ENCODE measurements around the gene MT1E.

DNA sequence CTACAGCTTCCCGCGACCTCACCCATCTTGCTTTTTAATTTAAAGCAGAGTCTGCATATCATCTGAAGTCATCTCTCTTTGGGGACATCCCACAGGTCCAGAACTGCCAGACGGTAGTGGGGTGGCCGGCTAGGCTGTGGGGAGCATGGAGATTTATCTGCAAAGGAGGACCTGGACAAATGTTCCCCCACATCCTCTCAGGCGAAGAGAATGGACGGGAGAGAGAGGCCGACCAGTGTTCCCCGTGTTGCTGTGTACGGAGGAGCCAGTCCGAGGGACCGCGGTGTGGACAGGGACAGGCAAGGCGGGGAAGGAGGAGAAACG, 6.2 kb downstream of the MT1E start:
- TF ChIP-seq EGR1 (IDR thresholded peaks at IDR 0.05; ENCODE audit: low read depth) (no peak), EZH2 (IDR thresholded peaks at IDR 0.05) (no peak), POLR2A (IDR thresholded peaks at IDR 0.05; ENCODE audit: borderline replicate concordance, extremely low read depth, insufficient read depth, insufficient read length) (no peak), POLR2AphosphoS5 (IDR thresholded peaks at IDR 0.05; ENCODE audit: low read depth, low read length) (no peak), CEBPB (IDR thresholded peaks at IDR 0.05; ENCODE audit: low read depth) (no peak), SIN3A (IDR thresholded peaks at IDR 0.05; ENCODE audit: low read depth) (no peak), YY1 (IDR thresholded peaks at IDR 0.05; ENCODE audit: extremely low read depth, insufficient replicate concordance, low read depth, low read length) (no peak), EZH2phosphoT487 (IDR thresholded peaks at IDR 0.05; ENCODE audit: borderline replicate concordance) (no peak), SRF (IDR thresholded peaks at IDR 0.05; ENCODE audit: low read depth) (no peak)
- TF ChIP-seq, protein P1, sequence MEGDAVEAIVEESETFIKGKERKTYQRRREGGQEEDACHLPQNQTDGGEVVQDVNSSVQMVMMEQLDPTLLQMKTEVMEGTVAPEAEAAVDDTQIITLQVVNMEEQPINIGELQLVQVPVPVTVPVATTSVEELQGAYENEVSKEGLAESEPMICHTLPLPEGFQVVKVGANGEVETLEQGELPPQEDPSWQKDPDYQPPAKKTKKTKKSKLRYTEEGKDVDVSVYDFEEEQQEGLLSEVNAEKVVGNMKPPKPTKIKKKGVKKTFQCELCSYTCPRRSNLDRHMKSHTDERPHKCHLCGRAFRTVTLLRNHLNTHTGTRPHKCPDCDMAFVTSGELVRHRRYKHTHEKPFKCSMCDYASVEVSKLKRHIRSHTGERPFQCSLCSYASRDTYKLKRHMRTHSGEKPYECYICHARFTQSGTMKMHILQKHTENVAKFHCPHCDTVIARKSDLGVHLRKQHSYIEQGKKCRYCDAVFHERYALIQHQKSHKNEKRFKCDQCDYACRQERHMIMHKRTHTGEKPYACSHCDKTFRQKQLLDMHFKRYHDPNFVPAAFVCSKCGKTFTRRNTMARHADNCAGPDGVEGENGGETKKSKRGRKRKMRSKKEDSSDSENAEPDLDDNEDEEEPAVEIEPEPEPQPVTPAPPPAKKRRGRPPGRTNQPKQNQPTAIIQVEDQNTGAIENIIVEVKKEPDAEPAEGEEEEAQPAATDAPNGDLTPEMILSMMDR (IDR thresholded peaks at IDR 0.05 in 2 of 3, conservative IDR thresholded peaks at IDR 0.05 in 1 of 3; ENCODE audit: borderline replicate concordance in 1 of 3, insufficient read depth in 1 of 3, low read depth in 2 of 3, low read length in 2 of 3) = no peak
- TF ChIP-seq, protein P2, sequence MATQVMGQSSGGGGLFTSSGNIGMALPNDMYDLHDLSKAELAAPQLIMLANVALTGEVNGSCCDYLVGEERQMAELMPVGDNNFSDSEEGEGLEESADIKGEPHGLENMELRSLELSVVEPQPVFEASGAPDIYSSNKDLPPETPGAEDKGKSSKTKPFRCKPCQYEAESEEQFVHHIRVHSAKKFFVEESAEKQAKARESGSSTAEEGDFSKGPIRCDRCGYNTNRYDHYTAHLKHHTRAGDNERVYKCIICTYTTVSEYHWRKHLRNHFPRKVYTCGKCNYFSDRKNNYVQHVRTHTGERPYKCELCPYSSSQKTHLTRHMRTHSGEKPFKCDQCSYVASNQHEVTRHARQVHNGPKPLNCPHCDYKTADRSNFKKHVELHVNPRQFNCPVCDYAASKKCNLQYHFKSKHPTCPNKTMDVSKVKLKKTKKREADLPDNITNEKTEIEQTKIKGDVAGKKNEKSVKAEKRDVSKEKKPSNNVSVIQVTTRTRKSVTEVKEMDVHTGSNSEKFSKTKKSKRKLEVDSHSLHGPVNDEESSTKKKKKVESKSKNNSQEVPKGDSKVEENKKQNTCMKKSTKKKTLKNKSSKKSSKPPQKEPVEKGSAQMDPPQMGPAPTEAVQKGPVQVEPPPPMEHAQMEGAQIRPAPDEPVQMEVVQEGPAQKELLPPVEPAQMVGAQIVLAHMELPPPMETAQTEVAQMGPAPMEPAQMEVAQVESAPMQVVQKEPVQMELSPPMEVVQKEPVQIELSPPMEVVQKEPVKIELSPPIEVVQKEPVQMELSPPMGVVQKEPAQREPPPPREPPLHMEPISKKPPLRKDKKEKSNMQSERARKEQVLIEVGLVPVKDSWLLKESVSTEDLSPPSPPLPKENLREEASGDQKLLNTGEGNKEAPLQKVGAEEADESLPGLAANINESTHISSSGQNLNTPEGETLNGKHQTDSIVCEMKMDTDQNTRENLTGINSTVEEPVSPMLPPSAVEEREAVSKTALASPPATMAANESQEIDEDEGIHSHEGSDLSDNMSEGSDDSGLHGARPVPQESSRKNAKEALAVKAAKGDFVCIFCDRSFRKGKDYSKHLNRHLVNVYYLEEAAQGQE (IDR thresholded peaks at IDR 0.05; ENCODE audit: low read depth) = no peak
- TF ChIP-seq, protein P3, sequence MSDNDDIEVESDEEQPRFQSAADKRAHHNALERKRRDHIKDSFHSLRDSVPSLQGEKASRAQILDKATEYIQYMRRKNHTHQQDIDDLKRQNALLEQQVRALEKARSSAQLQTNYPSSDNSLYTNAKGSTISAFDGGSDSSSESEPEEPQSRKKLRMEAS (IDR thresholded peaks at IDR 0.05) = no peak
- TF ChIP-seq, protein P4, sequence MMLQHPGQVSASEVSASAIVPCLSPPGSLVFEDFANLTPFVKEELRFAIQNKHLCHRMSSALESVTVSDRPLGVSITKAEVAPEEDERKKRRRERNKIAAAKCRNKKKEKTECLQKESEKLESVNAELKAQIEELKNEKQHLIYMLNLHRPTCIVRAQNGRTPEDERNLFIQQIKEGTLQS (IDR thresholded peaks at IDR 0.05) = no peak
